Tibial nerve (tissue), 4 donors: Measurements from ENCODE around the gene LPIN1.

Source experiments
- EP300 ChIP-seq, 2 donors: sonication (generic); formaldehyde crosslinking; IDR thresholded peaks; one replicate each; pipeline ENCODE4 v1.6.1; 2017; ENCODE audit warnings: antibody characterized with exemption in 2 of 2, mild to moderate bottlenecking in 1 of 2
- POLR2A ChIP-seq, 2 donors: fragments of 450-650 bp; IDR thresholded peaks; one replicate each; pipeline ENCODE4 v1.6.1; 2017; ENCODE audit warnings: antibody characterized with exemption in 2 of 2, mild to moderate bottlenecking in 2 of 2, moderate library complexity in 2 of 2
- TF ChIP-seq, protein P1 (sequence below), 5 experiments: fragments of 200-600 bp in 3 of 5; fragments of 450-650 bp in 2 of 5; sonication (generic) in 3 of 5; IDR thresholded peaks; one replicate each; pipeline ENCODE4 v1.5.1; 2016 to 2019; ENCODE audit warnings: antibody characterized with exemption in 5 of 5, mild to moderate bottlenecking in 3 of 5, moderate library complexity in 2 of 5

DNA sequence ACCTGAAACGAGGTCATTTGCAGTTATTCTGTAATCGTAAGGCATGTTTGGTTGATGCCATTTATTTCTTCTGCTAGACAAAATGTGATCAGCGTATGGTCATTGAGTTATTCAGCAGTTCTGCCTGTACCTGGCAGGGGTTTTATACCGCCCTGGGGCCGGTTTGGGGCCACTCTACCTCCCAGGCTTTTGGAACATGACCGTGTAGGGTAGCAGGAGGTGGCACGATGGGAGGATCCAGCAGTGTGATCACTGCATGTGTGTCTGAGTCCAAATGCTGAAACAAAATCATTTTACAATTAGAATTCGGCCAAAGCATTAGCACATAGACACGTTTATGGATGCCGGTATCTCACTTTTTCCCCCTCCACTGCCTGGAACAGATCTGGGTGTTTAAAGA lies 26.7 kb downstream of the LPIN1 start:
- TF ChIP-seq, protein P1, sequence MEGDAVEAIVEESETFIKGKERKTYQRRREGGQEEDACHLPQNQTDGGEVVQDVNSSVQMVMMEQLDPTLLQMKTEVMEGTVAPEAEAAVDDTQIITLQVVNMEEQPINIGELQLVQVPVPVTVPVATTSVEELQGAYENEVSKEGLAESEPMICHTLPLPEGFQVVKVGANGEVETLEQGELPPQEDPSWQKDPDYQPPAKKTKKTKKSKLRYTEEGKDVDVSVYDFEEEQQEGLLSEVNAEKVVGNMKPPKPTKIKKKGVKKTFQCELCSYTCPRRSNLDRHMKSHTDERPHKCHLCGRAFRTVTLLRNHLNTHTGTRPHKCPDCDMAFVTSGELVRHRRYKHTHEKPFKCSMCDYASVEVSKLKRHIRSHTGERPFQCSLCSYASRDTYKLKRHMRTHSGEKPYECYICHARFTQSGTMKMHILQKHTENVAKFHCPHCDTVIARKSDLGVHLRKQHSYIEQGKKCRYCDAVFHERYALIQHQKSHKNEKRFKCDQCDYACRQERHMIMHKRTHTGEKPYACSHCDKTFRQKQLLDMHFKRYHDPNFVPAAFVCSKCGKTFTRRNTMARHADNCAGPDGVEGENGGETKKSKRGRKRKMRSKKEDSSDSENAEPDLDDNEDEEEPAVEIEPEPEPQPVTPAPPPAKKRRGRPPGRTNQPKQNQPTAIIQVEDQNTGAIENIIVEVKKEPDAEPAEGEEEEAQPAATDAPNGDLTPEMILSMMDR (IDR thresholded peaks at IDR 0.05): no peak
- TF ChIP-seq POLR2A (IDR thresholded peaks at IDR 0.05) (no peak), EP300 (IDR thresholded peaks at IDR 0.05) (no peak)
